Type B pancreatic cell (in vitro differentiated cells): ENCODE data around the gene HSD17B14. TPM values are rescaled to one million over a fixed set of nuclear protein-coding genes. Genes with fewer than 3 reads are reported as not detected.

ENCODE experiments used
- DNase-seq: peaks from one replicate; pipeline ENCODE4 v3.0.0; 2021; ENCODE audit warnings: mixed read lengths; ENCODE audit not compliant: unreplicated experiment; ENCODE audit errors: extremely low spot score
- H3K27ac Mint-ChIP-seq: 2 replicates; pipeline ENCODE4 v1.8.0; 2021; ENCODE audit warnings: mild to moderate bottlenecking, mixed read lengths
- H3K27me3 Mint-ChIP-seq: 2 replicates; pipeline ENCODE4 v1.8.0; 2021; ENCODE audit warnings: mixed read lengths
- H3K36me3 Mint-ChIP-seq: 2 replicates; pipeline ENCODE4 v1.8.0; 2021; ENCODE audit warnings: mixed read lengths
- H3K4me1 Mint-ChIP-seq: one replicate; pipeline ENCODE4 v1.8.0; 2021; ENCODE audit warnings: mixed read lengths; ENCODE audit not compliant: unreplicated experiment
- H3K4me3 Mint-ChIP-seq: 2 replicates; pipeline ENCODE4 v1.8.0; 2021; ENCODE audit warnings: mild to moderate bottlenecking, mixed read lengths
- H3K9me3 Mint-ChIP-seq: 2 replicates; pipeline ENCODE4 v1.8.0; 2021; ENCODE audit warnings: mixed read lengths
- CTCF ChIP-seq: fragments of 200-600 bp; sonication (generic); conservative IDR thresholded peaks from 2 replicates; pipeline ENCODE4 v1.5.0; 2021; ENCODE audit warnings: antibody characterized with exemption, mild to moderate bottlenecking
- total RNA-seq: library from RNA; stranded (reverse); gene quantifications from 2 replicates; pipeline ENCODE4 v1.2.1, GENCODE V29; 2021; ENCODE audit warnings: low replicate concordance

HSD17B14 gene
- total RNA-seq, 1 donor from 2014 or later, result 12.9 TPM

DNA sequence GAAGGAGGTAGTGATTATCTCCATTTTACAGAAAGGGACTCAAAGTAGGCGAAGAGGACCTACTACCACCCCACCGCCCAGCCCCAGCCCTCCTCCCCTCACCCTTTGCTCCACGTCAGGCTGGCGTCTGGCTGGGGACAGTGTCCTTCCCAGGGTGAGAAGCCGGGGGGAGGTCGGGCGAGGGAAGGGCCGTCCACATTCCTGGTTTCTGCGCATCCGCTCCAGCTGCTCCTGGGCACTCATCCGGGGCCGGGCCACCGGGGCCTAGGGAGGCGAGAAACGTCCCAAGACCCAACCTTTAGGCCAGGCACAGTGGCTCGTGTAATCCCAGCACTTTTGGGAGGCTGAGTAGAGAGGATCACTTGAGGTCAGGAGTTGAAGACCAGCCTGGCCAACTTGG lies 4.8 kb upstream of the HSD17B14 start:
- Mint-ChIP-seq H3K36me3 (peaks cover 5% of the 10 kb centered on the region), H3K9me3 (no peaks in the 10 kb centered on the region), H3K27me3 (no peaks in the 10 kb centered on the region), H3K4me1 (peaks cover 15% of the 10 kb centered on the region), H3K4me3 (no peak overlapping the region), H3K27ac (no peak overlapping the region)
- no peak for DNase-seq
- no peak for TF ChIP-seq CTCF

DNA sequence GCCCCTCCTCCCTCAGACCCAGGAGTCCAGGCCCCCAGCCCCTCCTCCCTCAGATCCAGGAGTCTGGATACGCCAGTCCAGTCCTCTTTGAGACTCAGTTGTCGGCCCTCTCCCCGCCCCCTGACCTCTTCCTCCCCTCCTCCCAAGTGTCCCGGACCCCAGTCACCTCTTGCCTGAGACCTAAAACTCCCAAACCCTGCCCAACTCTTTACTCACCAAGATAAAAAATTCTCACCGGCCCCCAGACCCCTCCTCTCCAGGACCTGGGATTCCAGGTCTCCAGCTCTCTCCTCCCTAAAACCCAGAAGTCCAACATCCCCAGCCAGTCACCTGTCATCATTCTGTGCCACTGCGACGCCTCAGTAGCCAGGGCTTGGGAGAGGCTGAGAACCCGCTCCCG lies 1.4 kb upstream of the HSD17B14 start:
- Mint-ChIP-seq H3K4me1 (peaks cover 23% of the 10 kb centered on the region), H3K36me3 (peaks cover 7% of the 10 kb centered on the region), H3K27ac (no peak overlapping the region), H3K27me3 (no peaks in the 10 kb centered on the region), H3K9me3 (no peaks in the 10 kb centered on the region), H3K4me3 (peak overlapping the region; percentile 75)
- no peak for DNase-seq
- no peak for TF ChIP-seq CTCF

DNA sequence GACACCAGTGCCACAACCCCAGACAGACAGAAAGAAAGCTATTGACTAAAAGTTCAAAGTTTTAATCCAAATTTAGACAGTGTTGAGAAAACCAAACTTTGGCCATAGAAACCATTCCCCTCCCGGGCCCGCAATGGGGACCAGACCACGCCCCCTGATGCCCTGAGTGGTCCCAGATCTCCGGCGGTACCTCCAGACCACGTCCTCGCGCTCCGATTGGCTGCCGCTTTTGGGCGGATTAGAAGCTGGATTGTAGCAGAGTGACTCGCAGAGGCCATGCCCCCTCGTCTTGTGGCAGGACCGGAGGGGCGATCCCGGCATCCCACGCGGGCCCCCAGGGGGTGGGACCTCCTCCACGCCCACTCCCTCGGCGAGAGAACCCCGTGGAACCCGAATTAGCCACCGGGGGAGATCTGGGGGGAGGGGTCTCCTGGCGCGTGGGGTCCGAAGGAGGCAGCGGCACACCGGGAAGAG lies 797 bp upstream of the HSD17B14 start:
- no peak for TF ChIP-seq CTCF
- peaks cover 4% of the 10 kb centered on the region for H3K36me3 Mint-ChIP-seq
- DNase-seq, result peak; percentile 88
- peaks cover 20% of the 10 kb centered on the region for H3K4me1 Mint-ChIP-seq
- H3K9me3 Mint-ChIP-seq, result no peaks in the 10 kb centered on the region
- H3K4me3 Mint-ChIP-seq, result peak overlapping the region; percentile 92
- no peaks in the 10 kb centered on the region for H3K27me3 Mint-ChIP-seq
- peak overlapping the region; percentile 68 for H3K27ac Mint-ChIP-seq

DNA sequence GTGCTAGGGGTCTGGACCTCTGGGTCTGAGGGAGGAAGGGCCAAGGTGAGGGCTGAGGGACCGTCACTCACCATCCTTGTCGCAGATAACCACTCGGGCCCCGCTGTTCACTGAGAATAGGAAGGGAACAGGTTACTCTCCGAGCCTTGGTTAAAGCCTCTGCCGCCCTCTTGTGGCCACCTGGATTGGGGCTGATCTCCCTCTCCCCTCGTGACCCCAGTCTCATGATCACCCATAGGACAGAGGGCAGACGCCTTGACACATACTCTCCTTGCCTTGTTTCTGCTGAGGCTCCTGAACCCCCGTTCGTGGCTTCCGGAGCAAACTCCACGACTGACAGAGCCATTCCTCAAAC lies 580 bp downstream of the HSD17B14 start:
- no peaks in the 10 kb centered on the region for H3K9me3 Mint-ChIP-seq

DNA sequence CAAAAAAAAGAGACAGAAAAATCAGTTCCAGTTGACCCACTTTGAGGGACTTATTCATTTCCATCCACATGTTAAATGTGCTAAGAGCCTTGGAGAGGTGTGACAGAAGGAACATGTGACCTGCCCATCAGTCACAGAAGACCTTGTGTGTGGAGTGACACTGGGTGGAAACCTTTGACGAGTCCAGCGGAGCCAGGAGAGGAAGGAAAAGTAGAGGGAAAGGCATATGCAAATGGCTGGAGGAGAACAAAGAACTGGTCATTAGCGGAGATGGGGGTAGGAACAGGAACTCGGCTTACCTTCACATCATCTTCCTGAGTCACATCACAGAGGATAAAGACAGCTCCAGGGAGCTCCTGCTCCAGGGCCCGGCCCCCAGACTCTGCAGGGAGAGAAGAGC lies 2.3 kb downstream of the HSD17B14 start:
- peak overlapping the region; percentile 54 for H3K27ac Mint-ChIP-seq
- H3K9me3 Mint-ChIP-seq, result no peaks in the 10 kb centered on the region
- no peaks in the 10 kb centered on the region for H3K27me3 Mint-ChIP-seq
- peaks cover 26% of the 10 kb centered on the region for H3K4me1 Mint-ChIP-seq
- peak overlapping the region; percentile 74 for H3K4me3 Mint-ChIP-seq
- DNase-seq, result no peak
- no peak for TF ChIP-seq CTCF
- H3K36me3 Mint-ChIP-seq, result peaks cover 4% of the 10 kb centered on the region

More for the DNA sequence above, 580 bp downstream of the HSD17B14 start:
- peak; percentile 91 for DNase-seq
- no peaks in the 10 kb centered on the region for H3K27me3 Mint-ChIP-seq
- H3K27ac Mint-ChIP-seq, result peak overlapping the region; percentile 88
- peaks cover 20% of the 10 kb centered on the region for H3K4me1 Mint-ChIP-seq
- H3K4me3 Mint-ChIP-seq, result peak overlapping the region; percentile 92
- TF ChIP-seq CTCF, result peak; percentile 95
- H3K36me3 Mint-ChIP-seq, result peaks cover 4% of the 10 kb centered on the region

- Mint-ChIP-seq H3K9me3 (no peaks in the 10 kb centered on the region), H3K27ac (no peak overlapping the region), H3K36me3 (peaks cover 4% of the 10 kb centered on the region)
Observed at GRCh38 chr19:48833049-48833448, 3.2 kb downstream of the HSD17B14 start.

More at GRCh38 chr19:48833049-48833448, 3.2 kb downstream of the HSD17B14 start:
- no peak overlapping the region for H3K4me3 Mint-ChIP-seq
- TF ChIP-seq CTCF, result no peak
- DNase-seq, result no peak
- H3K27me3 Mint-ChIP-seq, result no peaks in the 10 kb centered on the region
- H3K4me1 Mint-ChIP-seq, result peaks cover 26% of the 10 kb centered on the region
